Endometrial microvascular endothelial cells (primary cell): Measurements from ENCODE around the gene CHAC1. TPM values are rescaled to one million over a fixed set of nuclear protein-coding genes. Genes with fewer than 3 reads are reported as not detected.

Experiments
- in situ Hi-C: cut with HindIII; loops from 2 replicates; pipeline ENCODE4 v1.10.0; 2017; ENCODE audit warnings: low sequenced_read_pairs, low pct_unique_long_range_greater_than_20kb; ENCODE audit errors: inconsistent ontology term
- total RNA-seq: library from RNA; depleted of rRNA; stranded (reverse); fragments of >200 nt; gene quantifications from one replicate; pipeline ENCODE4 v1.2.3, GENCODE V29; 2015; ENCODE audit errors: inconsistent ontology term

CHAC1 gene
- total RNA-seq, 1 donor from 2014 or later: 3.4 TPM

DNA sequence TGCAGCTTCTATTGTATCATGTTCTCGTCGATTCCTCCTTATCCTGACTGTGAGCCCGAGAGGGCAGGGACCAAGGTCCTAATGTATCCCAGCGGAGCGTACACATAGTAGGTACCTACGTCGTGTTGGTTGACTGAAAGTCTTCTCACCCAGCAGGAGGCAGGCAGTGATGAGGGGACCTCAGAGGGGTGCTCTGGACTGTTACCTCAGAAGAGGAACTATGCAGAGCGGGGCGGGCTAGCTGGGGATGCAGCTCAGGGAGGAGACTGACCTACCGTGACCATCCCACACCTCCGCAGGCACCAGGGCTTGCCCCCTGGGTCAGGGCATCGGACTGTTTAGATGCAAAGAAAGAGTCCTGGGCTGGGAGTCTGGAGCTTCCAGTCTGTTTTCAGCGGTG, 11.4 kb downstream of the CHAC1 start:
- in situ Hi-C loops: no loop called here

- in situ Hi-C loops: no loop called here
Measured at GRCh38 chr15:40968290-40969085, 15.2 kb downstream of the CHAC1 start.

DNA sequence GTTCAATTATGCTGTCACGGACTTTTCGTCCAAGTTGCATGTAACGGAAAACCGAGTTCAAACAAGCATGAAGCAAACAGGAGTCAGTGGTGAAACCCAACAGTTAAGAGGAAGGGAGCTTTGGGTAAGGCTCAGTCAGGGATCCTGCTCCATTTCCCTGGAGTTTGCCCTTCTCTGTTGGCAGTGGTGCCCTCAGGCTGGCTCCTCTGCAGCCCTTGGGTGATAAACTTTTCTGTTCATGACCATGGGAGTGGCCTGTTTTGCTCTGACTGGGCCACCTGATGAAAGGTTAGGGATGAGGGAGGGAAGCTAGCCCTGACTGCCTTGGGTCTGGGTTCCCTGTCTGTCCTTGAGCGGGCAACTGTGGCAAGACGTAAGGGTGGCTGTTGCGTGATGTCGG, 16.1 kb downstream of the CHAC1 start:
- in situ Hi-C loops: no loop called here

DNA sequence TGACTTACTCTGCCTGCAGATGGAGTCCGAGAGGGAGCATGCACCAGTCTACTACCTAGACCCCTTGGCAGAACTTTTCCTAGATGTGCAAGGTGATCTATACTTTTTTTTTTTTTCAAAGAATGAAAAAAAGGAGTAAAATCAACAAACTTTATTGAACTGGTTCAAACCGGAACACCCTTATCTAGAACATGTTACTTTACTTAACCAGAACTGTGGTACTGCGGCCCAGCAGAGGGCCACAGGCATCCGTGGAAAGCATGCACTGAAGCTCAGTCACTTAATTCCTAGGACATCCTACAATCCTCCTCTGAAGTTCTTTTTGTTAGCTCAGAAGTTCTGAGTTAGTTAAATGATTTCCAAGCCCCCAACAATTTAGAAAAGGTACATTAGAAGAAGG, 21.6 kb downstream of the CHAC1 start:
- in situ Hi-C loops: no loop called here

DNA sequence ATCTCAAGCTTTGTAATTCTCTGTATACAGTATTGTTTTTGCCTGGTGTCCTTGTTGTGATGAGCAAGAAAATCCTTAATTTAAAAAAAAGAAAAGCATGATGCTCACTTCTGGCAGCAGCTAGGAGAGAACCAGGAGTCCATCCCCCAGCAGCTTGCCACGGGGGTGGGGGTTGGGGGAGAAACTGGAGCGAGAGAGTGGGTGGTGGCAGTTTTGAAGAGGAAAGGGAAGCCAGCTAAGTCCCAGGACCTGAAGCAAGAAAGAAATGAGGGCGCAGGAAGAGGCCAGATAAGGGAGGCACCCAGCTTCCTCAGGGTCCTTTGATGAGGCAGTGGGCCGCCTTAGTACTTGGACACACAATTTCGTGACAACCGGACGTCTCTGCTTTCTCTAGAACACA, 23.5 kb downstream of the CHAC1 start:
- in situ Hi-C loops: no loop called here

DNA sequence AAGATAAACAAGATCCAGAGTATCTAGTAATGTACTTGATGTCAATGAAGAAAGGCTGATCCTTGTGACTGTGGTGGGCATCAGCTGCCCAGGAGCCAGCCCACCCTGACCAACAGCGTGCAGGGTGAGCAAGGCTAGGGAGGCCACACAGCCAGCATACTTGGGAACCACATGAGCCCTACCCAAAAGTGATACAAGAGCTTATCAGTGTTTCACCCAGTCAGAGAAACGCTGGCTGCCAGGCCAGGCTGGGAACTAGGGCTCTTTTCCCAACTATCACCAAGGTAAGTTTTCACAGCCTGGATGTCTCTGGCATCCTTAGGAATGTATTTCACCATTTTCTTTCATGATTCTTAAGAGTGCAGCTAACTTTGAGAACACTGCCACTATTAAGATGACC, 24.9 kb downstream of the CHAC1 start:
- in situ Hi-C loops: no loop called here

DNA sequence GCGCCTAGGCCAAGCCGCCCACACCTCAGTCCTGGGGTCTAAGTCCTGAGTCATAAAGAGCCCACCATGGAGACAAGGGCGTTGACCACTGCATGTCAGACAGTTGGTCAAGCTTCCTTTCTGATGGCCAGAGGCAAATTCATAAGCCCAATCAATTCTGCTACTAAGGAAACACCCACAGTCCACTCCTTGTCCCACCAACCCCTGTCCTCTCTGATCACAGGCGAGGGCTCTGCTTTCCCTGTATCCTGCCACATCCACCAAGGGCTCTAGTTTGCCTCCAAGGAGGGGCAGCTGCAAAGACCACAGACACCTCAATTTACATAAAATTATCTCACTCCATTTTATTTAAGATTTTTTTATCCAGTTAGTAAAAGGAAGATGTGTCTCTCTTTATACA, 25.3 kb downstream of the CHAC1 start:
- in situ Hi-C loops: no loop called here

- in situ Hi-C loops: no loop called here
Measured at GRCh38 chr15:40981186-40981585, 27.9 kb downstream of the CHAC1 start.

DNA sequence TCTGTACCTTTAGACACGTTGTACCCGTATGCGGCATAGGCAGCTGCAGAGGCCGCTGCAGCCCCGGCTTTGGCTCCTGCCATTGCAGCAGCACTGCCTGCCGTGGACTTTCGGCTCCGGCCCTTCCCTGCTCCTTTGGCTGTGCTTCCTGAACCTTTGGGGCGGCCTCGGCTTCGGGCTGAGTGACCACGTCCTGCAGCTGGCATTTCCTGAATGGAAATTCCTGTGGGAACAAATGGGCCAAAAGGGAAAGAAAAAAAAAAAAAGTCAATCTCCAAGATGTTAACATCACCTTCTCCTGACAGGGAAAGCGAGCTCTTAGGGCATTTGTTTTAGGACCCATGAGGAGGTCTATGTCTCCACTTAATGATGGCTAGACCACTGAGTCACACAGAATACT, 29.6 kb downstream of the CHAC1 start:
- in situ Hi-C loops: no loop called here

DNA sequence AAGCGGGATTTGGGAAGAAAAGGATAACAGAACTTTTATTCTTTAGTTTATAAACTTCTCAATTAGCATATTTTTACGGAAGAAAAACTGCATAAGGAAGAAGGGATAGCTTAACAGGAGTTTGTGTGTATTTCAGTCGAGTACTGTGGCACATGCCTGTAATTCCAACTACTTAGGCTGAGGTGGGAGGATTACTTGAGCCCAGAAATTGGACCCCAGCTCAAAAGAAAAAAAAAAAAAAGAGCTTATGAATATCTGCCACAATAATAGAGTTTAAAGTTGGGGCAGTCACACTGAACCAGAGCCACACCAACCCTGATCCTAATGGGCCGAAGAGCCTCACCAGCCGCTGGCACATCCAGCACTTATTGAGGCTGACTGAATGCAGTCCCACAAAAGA, 31.1 kb downstream of the CHAC1 start:
- in situ Hi-C loops: no loop called here

DNA sequence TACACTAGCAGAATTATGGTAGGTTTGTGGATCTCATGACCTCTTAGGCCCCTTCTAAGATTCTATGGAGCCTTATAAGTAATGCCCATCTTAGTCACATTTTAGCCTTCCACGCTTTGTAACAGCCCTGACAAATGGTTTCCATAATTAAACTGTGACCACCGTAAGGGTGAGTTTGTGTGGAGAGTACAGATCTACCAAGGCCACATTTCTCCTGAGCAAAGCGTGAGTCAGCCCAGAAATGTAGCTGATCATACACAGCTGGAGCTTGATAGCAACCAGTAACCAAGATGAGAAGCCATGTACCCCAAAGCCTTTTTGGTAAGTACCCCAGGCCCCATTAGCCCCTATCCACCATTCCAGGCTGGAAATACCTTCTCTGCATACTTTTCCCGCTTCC, 31.7 kb downstream of the CHAC1 start:
- in situ Hi-C loops: no loop called here

- in situ Hi-C loops: no loop called here
Measured at GRCh38 chr15:40985541-40986330, 32.5 kb downstream of the CHAC1 start.

DNA sequence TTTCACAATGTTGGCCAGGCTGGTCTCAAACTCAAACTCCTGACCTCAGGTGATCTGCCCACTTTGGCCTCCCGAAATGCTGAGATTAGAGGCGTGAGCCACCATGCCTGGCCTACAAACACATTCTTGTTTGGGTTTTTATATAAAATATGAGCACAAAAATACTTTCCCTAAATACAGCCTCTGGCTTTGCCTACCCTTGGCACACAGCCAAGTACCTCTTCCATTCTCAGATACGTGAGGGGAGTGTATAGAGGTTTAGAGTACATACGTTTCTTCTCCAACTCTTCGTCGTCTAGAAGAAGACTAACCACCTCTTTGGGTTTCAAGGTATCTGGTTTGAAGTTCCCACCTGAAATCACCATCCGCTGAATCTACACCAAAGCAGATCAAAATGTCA, 33.5 kb downstream of the CHAC1 start:
- in situ Hi-C loops: no loop called here

DNA sequence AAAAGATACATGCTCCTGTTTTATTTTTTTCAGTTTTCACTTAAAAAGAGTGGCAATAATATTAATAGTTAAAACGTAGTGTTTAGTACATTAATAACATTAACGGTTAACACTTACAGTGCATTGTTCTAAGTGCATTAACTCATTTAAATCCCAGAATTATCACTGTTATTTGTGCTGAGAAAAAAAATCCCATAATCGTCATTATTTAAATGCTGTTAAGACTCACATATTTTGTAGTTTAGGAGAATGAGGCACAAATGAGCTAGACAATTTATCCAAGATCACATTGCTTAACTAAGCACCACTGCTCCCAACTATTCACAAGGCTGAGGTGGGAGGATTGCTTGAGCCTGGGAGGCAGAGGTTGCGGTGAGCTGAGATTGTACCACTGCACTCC, 34.9 kb downstream of the CHAC1 start:
- in situ Hi-C loops: no loop called here

GRCh38 chr15:40990080-40990479, 36.8 kb downstream of the CHAC1 start:
- in situ Hi-C loops: no loop called here

DNA sequence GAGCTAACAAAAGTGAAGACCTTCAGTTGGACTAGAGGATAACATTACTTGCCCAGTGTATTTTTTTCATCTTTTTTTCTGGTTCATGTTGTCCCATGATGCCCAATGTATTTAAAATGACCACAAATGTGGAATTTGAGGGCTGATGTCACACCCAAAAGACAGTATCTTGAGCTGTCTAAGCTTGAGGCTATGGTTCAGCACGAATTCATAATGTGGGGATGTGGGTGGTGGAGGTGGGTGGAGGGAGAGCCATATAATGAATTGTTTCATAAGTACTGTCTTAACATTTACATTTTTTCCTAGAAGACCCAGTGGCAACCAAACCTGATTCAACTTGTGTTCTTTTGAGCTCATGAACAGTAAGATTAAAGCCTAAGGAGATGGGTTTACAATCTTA, 37.5 kb downstream of the CHAC1 start:
- in situ Hi-C loops: no loop called here

GRCh38 chr15:40991355-40991754, 38.1 kb downstream of the CHAC1 start:
- in situ Hi-C loops: no loop called here

DNA sequence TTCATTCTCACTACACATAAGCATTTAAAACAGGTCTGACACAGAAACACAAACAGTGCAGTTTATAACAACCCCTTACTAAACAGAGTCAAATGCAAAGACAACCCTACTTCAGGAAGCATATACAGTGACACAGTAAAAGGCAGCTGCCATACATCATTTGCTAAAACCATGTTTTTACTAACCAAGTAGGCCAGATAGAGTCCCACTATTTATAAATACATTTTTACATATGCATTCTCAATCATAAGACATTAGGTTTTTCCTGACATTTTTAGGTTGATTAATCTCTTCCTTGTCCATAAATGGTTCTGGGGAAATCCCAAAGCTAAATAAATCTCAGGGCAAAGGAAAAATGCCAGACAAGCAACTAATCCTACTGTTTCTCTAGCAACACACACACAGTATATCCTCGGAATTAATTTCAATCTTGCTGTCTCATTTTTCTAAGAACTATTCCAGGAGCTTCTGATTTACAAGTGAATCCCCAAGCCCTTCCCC, 39.0 kb downstream of the CHAC1 start:
- in situ Hi-C loops: no loop called here

DNA sequence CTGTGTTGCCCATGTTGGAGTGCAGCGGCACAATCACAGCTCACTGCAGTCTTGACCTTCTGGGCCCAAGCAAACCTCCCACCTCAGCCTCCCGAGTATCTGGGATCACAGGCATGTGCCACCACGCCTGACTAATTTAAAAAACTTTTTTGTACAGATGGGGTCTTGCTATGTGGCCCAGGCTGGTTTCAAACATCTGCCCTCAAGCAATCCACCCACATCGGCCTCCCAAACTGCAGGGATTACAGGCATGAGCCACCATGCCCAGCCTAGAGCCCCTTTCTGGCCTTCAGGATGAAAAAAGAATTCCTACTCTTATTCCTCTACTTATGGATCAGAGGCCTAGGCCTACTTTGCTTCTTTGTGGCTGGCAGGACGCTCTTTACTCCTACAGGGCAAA, 39.6 kb downstream of the CHAC1 start:
- in situ Hi-C loops: no loop called here

GRCh38 chr15:40995656-40996055, 42.4 kb downstream of the CHAC1 start:
- in situ Hi-C loops: no loop called here
